H54 (cell line): Measurements from ENCODE around the gene CAMSAP1.

ENCODE experiments used
- DNase-seq: peaks from one replicate; pipeline ENCODE4 v3.0.0; 2011; ENCODE audit warnings: low spot score, mixed read lengths; ENCODE audit not compliant: insufficient read length
- FAIRE-seq: peaks from 3 replicates; lab custom pipeline; 2011; peaks lifted over from hg19 to GRCh38; lab: Jason Lieb, UNC
- POLR2A ChIP-seq: IDR thresholded peaks from 2 replicates; pipeline ENCODE4 v1.6.1; 2011; ENCODE audit warnings: low read depth, mild to moderate bottlenecking, low read length

CAMSAP1 gene

GRCh38 chr9:135774794-135775525, 132.4 kb downstream of the CAMSAP1 start:
- DNase-seq (no peak), FAIRE-seq (no peak)
- no peak for TF ChIP-seq POLR2A

GRCh38 chr9:135774239-135774747, 133.1 kb downstream of the CAMSAP1 start:
- FAIRE-seq (peak; percentile 15), DNase-seq (no peak)
- TF ChIP-seq POLR2A, result peak; percentile 9; the same call in 1 of the 2 replicates

GRCh38 chr9:135773530-135774238, 133.7 kb downstream of the CAMSAP1 start:
- no peak for TF ChIP-seq POLR2A
- DNase-seq (no peak), FAIRE-seq (no peak)

GRCh38 chr9:135772702-135773493, 134.4 kb downstream of the CAMSAP1 start:
- FAIRE-seq (no peak), DNase-seq (no peak)
- TF ChIP-seq POLR2A, result no peak

- FAIRE-seq (no peak), DNase-seq (peak; percentile 75)
- TF ChIP-seq POLR2A, result no peak
These were observed 135.2 kb downstream of the CAMSAP1 start for GRCh38 chr9:135772056-135772646.

GRCh38 chr9:135771401-135772051, 135.8 kb downstream of the CAMSAP1 start:
- DNase-seq (no peak), FAIRE-seq (no peak)
- TF ChIP-seq POLR2A, result no peak

GRCh38 chr9:135770771-135771170, 136.6 kb downstream of the CAMSAP1 start:
- no peak for TF ChIP-seq POLR2A
- no peak for FAIRE-seq

GRCh38 chr9:135770203-135770535, 137.2 kb downstream of the CAMSAP1 start:
- FAIRE-seq (no peak), DNase-seq (no peak)
- TF ChIP-seq POLR2A, result no peak

More at GRCh38 chr9:135770771-135771170, 136.6 kb downstream of the CAMSAP1 start:
- no peak for DNase-seq

- no peak for FAIRE-seq
- DNase-seq, result no peak
- no peak for TF ChIP-seq POLR2A
These were observed 137.7 kb downstream of the CAMSAP1 start for GRCh38 chr9:135769489-135770202.

GRCh38 chr9:135768516-135769218, 138.7 kb downstream of the CAMSAP1 start:
- DNase-seq, result no peak
- TF ChIP-seq POLR2A, result no peak
- FAIRE-seq, result no peak

GRCh38 chr9:135766707-135767106, 140.6 kb downstream of the CAMSAP1 start:
- DNase-seq, result no peak
- no peak for FAIRE-seq
- no peak for TF ChIP-seq POLR2A

GRCh38 chr9:135766251-135766650, 141.1 kb downstream of the CAMSAP1 start:
- no peak for FAIRE-seq
- DNase-seq, result no peak
- no peak for TF ChIP-seq POLR2A

- FAIRE-seq (no peak), DNase-seq (no peak)
- no peak for TF ChIP-seq POLR2A
These were observed 141.9 kb downstream of the CAMSAP1 start for GRCh38 chr9:135765416-135765815.
